RPMI8226 (cell line): ENCODE data around the gene FZD10.

Experiments
- DNase-seq: peaks from one replicate; pipeline ENCODE4 v3.0.0-alpha.2; 2015

Gene FZD10

GRCh38 chr12:130162267-130162666 is at the start of gene FZD10:
Gene FZD10, plus strand, starts transcription at chr12:130162464. Its CDS starts 479 bp downstream, at chr12:130162943.
- peak; percentile 29 for DNase-seq

- no peak for DNase-seq
Observed at GRCh38 chr12:130114952-130115351, 47.3 kb upstream of the FZD10 start.

- DNase-seq, result no peak
Observed at GRCh38 chr12:130115646-130116045, 46.6 kb upstream of the FZD10 start.

- DNase-seq, result no peak
Observed at GRCh38 chr12:130116791-130117190, 45.5 kb upstream of the FZD10 start.

GRCh38 chr12:130117233-130117632 is 45.0 kb upstream of the FZD10 start:
- DNase-seq, result no peak

- no peak for DNase-seq
Observed at GRCh38 chr12:130117701-130118100, 44.6 kb upstream of the FZD10 start.

GRCh38 chr12:130118181-130118580 is 44.1 kb upstream of the FZD10 start:
- no peak for DNase-seq

- no peak for DNase-seq
Observed at GRCh38 chr12:130119241-130119861, 42.9 kb upstream of the FZD10 start.

GRCh38 chr12:130120012-130120805 is 42.1 kb upstream of the FZD10 start:
- no peak for DNase-seq

- no peak for DNase-seq
Observed at GRCh38 chr12:130121226-130122000, 40.9 kb upstream of the FZD10 start.

- no peak for DNase-seq
Observed at GRCh38 chr12:130122356-130122755, 39.9 kb upstream of the FZD10 start.

- no peak for DNase-seq
Observed at GRCh38 chr12:130124106-130124505, 38.2 kb upstream of the FZD10 start.

GRCh38 chr12:130124605-130125244 is 37.5 kb upstream of the FZD10 start:
- no peak for DNase-seq

GRCh38 chr12:130126023-130126432 is 36.2 kb upstream of the FZD10 start:
- no peak for DNase-seq

GRCh38 chr12:130127532-130127911 is 34.7 kb upstream of the FZD10 start:
- no peak for DNase-seq

GRCh38 chr12:130127912-130128789 is 34.1 kb upstream of the FZD10 start:
- DNase-seq, result no peak

GRCh38 chr12:130128790-130129735 is 33.2 kb upstream of the FZD10 start:
- no peak for DNase-seq

- DNase-seq, result no peak
Observed at GRCh38 chr12:130130346-130130745, 31.9 kb upstream of the FZD10 start.

- no peak for DNase-seq
Observed at GRCh38 chr12:130131025-130131424, 31.2 kb upstream of the FZD10 start.

- DNase-seq, result no peak
Observed at GRCh38 chr12:130131801-130132200, 30.5 kb upstream of the FZD10 start.
